ENCODE measurements around the gene STX17.
A peak's percentile ranks its signal among the peaks of the same experiment; 100 is the strongest.

- TF ChIP-seq CTCF (IDR thresholded peaks at IDR 0.05) (no peak), POLR2AphosphoS5 (IDR thresholded peaks at IDR 0.05) (peak; percentile 40), POLR2A (IDR thresholded peaks at IDR 0.05) (no peak)
Observed at GRCh38 chr9:99905833-99906402, 536 bp upstream of the STX17 start.

Measured in prostate gland (tissue), 2 donors.